ENCODE data around the gene CAPN12.

The CAPN12 gene

GRCh38 chr19:38710928-38711725 lies 33.1 kb downstream of the CAPN12 start:
- DNase-seq (ENCODE audit: low read depth in 2 of 2) = no peak

DNA sequence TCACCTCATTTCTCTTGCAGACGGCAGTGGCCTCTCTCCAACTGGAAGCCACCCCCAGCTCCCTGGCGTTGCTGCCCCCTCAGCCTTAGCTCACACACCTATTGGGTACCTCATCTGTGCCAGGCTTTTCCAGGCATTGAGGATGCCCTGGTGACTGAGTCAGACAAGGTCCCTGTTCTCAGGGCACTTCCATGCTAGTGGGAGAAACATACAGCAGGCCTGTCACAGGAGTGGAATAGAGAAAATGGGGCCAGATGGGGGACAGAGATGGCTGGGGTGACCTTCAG lies 33.9 kb downstream of the CAPN12 start:
- DNase-seq (ENCODE audit: low read depth in 2 of 2) = no peak

- no peak for DNase-seq (ENCODE audit: low read depth in 2 of 2)
These were observed 34.4 kb downstream of the CAPN12 start for GRCh38 chr19:38709671-38710415.

DNA sequence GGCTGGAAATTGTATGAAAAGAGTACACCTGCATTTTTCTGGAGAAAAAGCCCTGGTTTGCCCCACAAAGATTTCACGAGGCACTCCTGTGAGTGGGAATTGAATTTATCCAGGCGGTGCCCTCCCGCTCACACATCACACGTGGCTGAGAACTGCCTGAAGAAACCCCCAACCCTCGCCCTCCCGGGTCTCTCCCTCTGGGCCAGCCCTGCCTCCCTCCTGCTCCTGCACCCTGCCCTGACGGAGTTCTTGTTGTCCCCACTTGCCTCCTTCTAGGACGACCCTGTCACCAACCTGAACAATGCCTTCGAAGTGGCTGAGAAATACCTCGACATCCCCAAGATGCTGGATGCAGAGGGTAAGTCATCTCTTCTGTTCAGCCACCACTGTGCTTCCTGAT lies 35.2 kb downstream of the CAPN12 start:
- DNase-seq (ENCODE audit: low read depth in 2 of 2) = no peak

DNA sequence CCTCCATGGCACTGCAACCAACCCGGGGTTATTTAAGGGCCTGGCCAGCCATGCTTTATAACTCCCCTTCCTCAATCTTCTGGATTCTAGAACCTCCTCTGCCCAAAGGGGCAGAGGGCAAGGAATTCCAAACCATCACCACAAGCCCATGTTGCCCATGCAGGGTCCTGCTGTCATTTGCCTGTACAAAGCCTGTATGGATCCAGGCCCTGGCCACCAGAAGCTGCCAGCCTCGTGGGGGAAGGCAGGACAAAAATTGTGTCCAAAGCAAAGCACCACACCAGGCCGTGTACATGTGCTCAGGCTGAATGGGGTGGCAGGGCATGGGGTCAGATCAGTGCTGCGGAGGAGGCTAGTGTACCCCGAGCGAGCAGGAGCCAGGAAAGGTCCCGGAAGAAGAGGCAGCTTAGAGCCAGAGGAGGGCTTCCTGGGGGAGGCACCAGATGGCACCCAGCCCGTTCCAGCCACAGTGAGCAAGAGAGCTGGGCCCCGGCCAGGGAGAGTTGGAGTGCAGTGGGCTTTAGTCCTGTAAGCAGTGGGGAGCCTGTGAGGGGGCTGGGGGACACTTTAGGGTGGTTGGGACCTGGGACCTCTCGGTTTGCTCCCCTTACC lies 35.8 kb downstream of the CAPN12 start:
- DNase-seq (ENCODE audit: low read depth in 2 of 2) = no peak

- no peak for DNase-seq (ENCODE audit: low read depth in 2 of 2)
These were observed 36.7 kb downstream of the CAPN12 start for GRCh38 chr19:38707512-38708114.

- no peak for DNase-seq (ENCODE audit: low read depth in 2 of 2)
These were observed 37.3 kb downstream of the CAPN12 start for GRCh38 chr19:38706792-38707511.

GRCh38 chr19:38705197-38706019 lies 38.9 kb downstream of the CAPN12 start:
- DNase-seq (ENCODE audit: low read depth in 2 of 2) = no peak

DNA sequence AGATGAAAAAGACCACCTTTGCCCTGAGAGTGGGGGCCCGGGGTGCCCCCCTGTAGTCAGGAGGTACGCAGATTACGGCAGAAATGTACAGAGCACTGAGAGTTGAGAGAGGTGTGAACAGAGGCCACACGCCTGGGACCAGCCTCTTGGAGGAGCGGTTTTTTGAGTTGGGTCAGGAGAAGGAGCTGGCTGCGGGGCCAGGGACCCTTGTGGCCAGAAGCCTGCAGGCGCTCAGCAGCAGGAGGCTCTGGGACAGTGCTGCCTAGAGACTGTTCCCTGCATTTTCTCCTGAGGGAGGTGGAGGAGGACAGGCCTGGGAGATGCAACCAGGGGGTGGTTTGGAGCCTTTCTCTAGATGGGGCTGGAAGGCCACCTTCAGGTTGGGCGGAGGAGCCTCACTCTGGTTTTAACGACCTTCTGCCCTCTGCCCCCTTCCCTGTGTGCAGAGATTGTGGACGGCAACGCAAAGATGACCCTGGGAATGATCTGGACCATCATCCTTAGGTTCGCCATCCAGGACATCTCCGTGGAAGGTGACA lies 39.7 kb downstream of the CAPN12 start:
- no peak for DNase-seq (ENCODE audit: low read depth in 2 of 2)

DNA sequence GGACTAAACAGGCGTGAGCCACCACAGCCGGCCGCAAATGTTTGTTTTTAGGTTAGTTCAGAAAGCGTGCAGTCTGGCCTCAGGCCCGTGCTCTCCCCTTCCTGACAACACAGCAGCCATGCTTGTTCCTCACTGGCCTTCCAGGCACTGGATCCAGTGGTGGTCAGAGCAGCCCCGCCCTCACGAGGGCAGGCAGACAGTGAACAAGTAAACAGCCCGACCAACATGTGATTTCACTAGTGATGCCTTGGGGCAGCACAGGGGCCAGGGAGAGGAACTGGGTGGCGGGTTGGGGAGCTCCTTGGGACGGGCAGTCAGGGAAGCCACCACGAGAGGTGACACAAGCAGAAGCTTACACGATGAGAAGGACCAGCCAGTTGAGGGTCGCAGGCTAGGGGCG lies 40.8 kb downstream of the CAPN12 start:
- DNase-seq (ENCODE audit: low read depth in 2 of 2) = no peak

DNA sequence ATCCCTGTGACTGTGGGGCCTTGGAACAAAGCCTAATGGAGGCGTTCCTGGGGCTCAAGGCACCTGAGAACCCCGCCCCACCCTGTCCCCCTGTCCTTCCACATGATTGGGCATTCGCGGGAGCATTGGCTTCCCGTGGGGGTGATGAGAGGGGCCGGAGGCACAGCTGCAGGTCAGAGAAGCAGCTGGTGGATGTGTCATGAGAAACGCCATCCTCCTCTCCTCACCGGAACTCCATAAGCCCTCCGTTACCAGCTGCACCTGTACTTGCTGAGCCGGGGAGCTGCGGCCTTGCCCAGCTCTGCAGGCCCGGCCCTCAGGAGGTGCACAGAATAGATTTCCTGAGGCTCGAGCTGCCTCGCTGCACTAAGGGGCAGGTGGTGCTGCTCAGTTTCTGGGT lies 42.0 kb downstream of the CAPN12 start:
- DNase-seq (ENCODE audit: low read depth in 2 of 2) = no peak

DNA sequence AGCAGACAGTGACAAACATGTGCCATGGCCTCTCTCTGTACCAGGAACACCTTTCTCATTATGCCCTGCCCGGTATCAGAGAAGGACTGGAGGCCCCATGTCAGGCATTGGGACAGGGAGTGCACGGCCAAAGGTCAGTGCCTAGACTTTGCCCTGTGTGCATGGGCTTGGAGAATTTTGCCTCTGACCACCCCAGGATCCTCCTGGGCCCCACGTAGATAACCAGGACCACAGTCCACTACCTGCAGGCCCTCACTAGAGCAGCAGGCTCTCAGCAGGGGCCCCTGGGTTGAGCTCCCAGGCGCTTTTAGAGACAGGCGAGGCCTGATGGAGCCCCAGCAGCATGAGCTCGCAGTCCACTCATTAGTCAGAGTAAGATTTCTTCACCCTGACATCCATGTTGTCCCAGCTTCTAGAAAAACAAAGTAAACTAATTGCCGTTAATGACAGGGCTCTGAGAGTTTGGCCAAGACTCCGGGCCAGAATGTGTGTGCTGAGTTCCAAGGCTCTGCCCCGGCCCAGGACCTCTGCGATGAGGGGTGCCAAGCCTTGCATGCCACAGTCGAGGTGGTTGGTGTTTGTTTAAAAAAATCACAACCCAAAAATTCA lies 42.7 kb downstream of the CAPN12 start:
- no peak for DNase-seq (ENCODE audit: low read depth in 2 of 2)

GRCh38 chr19:38700902-38701454 lies 43.3 kb downstream of the CAPN12 start:
- DNase-seq (ENCODE audit: low read depth in 2 of 2) = no peak

GRCh38 chr19:38700350-38700901 lies 43.8 kb downstream of the CAPN12 start:
- DNase-seq (ENCODE audit: low read depth in 2 of 2) = no peak

GRCh38 chr19:38699647-38700349 lies 44.5 kb downstream of the CAPN12 start:
- DNase-seq (ENCODE audit: low read depth in 2 of 2) = no peak

GRCh38 chr19:38699027-38699346 lies 45.3 kb downstream of the CAPN12 start:
- DNase-seq (ENCODE audit: low read depth in 2 of 2) = no peak

DNA sequence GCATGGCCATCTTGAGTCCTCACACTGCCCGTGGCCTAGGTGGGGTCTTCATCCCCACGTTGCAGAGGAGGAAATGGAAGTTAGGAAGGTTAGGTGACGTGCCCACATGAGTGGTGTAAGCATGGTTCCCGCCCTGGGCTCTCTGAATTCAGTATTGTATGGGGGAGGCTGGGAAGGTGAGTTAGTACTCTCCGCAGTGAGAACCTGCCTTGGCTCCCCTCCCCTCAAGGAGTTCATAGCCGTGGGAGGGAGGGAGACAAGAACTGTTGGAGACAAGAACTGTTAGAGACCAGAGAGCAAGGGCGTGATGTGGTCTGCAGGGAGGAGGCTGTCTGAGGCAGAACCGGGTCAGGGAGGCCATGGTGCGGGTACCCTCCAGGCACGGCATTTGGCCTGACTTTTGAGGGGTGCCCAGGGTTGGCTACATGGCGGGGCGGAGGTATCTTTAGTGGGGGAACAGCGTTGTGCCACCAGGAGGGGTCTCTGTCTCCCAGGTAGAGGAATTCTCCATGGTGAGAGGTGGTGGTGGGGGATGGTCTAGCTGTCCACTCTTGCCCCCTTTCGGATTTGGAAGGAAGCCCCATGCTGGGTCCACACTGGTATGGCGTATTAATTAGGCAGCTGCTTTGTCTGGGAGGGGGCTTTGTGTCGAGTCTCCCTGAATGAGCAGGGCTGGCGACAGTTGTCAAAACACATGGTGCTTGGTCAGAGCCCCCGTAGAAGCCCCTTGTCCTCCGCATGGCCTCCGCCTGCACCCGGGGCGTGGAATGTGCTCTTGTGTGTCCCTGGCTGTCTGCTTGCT lies 45.8 kb downstream of the CAPN12 start:
- no peak for DNase-seq (ENCODE audit: low read depth in 2 of 2)

- no peak for DNase-seq (ENCODE audit: low read depth in 2 of 2)
These were observed 46.6 kb downstream of the CAPN12 start for GRCh38 chr19:38697641-38698071.
